Activated T-cell treated with anti-CD3 and anti-CD28 coated beads, Interleukin-2, amount 50 U/mL, for 72 hours (primary cell): ENCODE results near the gene PAPSS2. TPM values are rescaled to one million over a fixed set of nuclear protein-coding genes. Genes with fewer than 3 reads are reported as not detected.

ENCODE experiments used
- ATAC-seq, 2 donors: fragments of 150-1000 bp; cut with Tn5 transposase; replicated peaks in 1 of 2; 2 replicates each; pipeline ENCODE4 v1.10.0; 2021; ENCODE audit warnings: moderate library complexity in 2 of 2, mild to moderate bottlenecking in 1 of 2
- DNase-seq, 2 donors: peaks; one replicate each; pipeline ENCODE4 v3.0.0; 2021 to 2022; ENCODE audit warnings: mixed read lengths in 1 of 2
- H3K27ac Mint-ChIP-seq: one replicate; pipeline ENCODE4 v1.8.0; 2022; ENCODE audit warnings: mild to moderate bottlenecking, moderate library complexity, mixed read lengths
- H3K27me3 Mint-ChIP-seq: one replicate; pipeline ENCODE4 v1.8.0; 2022; ENCODE audit warnings: low read depth, mixed read lengths
- H3K36me3 Mint-ChIP-seq, 2 donors: one replicate each; pipeline ENCODE4 v1.8.0; 2022; ENCODE audit warnings: mixed read lengths in 2 of 2, mild to moderate bottlenecking in 1 of 2; ENCODE audit not compliant: insufficient read depth in 2 of 2
- H3K4me1 Mint-ChIP-seq: one replicate; pipeline ENCODE4 v1.8.0; 2022; ENCODE audit warnings: low read depth, mixed read lengths
- H3K4me3 Mint-ChIP-seq, 2 donors: one replicate each; pipeline ENCODE4 v1.8.0; 2022; ENCODE audit warnings: mild to moderate bottlenecking in 2 of 2, mixed read lengths in 2 of 2, moderate library complexity in 2 of 2
- H3K9me3 Mint-ChIP-seq, 2 donors: one replicate each; pipeline ENCODE4 v1.8.0; 2022; ENCODE audit warnings: mixed read lengths in 2 of 2
- total RNA-seq, 2 donors: library from RNA; stranded (reverse); gene quantifications; one replicate each; pipeline ENCODE4 v1.2.3, GENCODE V29; 2022

The PAPSS2 gene
- total RNA-seq, 2 donors from 2014 or later: 0.53 to 0.69 TPM

- Mint-ChIP-seq H3K4me3 (no peak overlapping the region), H3K9me3 (no peaks in the 10 kb centered on the region), H3K4me1 (no peaks in the 10 kb centered on the region), H3K27ac (no peak overlapping the region), H3K27me3 (no peaks in the 10 kb centered on the region), H3K36me3 (peaks cover 7 to 29% of the 10 kb centered on the region in 2 donors)
- ATAC-seq: no peak
- DNase-seq: no peak
These were observed 123.0 kb downstream of the PAPSS2 start for GRCh38 chr10:87782721-87783120.

GRCh38 chr10:87786421-87786820, 126.7 kb downstream of the PAPSS2 start:
- H3K4me1 Mint-ChIP-seq: no peaks in the 10 kb centered on the region
- H3K27ac Mint-ChIP-seq: no peak overlapping the region
- H3K36me3 Mint-ChIP-seq: peaks cover 9 to 22% of the 10 kb centered on the region in 2 donors
- H3K9me3 Mint-ChIP-seq: no peaks in the 10 kb centered on the region
- no peak overlapping the region for H3K4me3 Mint-ChIP-seq
- DNase-seq (no peak), ATAC-seq (no peak)
- H3K27me3 Mint-ChIP-seq: no peaks in the 10 kb centered on the region

- Mint-ChIP-seq H3K27ac (no peak overlapping the region), H3K4me3 (no peak overlapping the region), H3K9me3 (no peaks in the 10 kb centered on the region), H3K36me3 (peaks cover 7 to 16% of the 10 kb centered on the region in 2 donors), H3K4me1 (peaks cover 15% of the 10 kb centered on the region), H3K27me3 (no peaks in the 10 kb centered on the region)
- ATAC-seq (no peak), DNase-seq (no peak)
These were observed 130.5 kb downstream of the PAPSS2 start for GRCh38 chr10:87790185-87790584.

GRCh38 chr10:87794285-87794684, 134.6 kb downstream of the PAPSS2 start:
- Mint-ChIP-seq H3K9me3 (no peaks in the 10 kb centered on the region), H3K4me1 (peaks cover 26% of the 10 kb centered on the region), H3K27me3 (no peaks in the 10 kb centered on the region), H3K36me3 (peaks cover 3 to 25% of the 10 kb centered on the region in 2 donors), H3K27ac (peak overlapping the region; percentile 76), H3K4me3 (peak overlapping the region in 1 of 2 donors; percentile 6)
- DNase-seq: no peak
- ATAC-seq: no peak

Other genes starting within 250 kb of the PAPSS2 start
- gene MINPP1, start 155.0 kb upstream of the PAPSS2 start, total RNA-seq: 10 to 100 TPM; 10.5 to 12.4 TPM
- gene ATAD1, start 158.3 kb downstream of the PAPSS2 start, total RNA-seq: 10 to 100 TPM; 54.2 to 55.9 TPM
- gene KLLN, start 203.7 kb downstream of the PAPSS2 start, total RNA-seq: under 1 TPM; 0.22 to 0.46 TPM
- gene PTEN, start 203.7 kb downstream of the PAPSS2 start, total RNA-seq: 10 to 100 TPM; 64.9 to 71.6 TPM